H1 (cell line): Measurements from ENCODE around the gene COASY. TPM values are rescaled to one million over a fixed set of nuclear protein-coding genes. Genes with fewer than 3 reads are reported as not detected.

ENCODE experiments used
- CTCF ChIA-PET: fragments of 300-600 bp; sonication (Branson Sonifier 250); formaldehyde crosslinking; loops from one replicate; lab custom pipeline; 2021; ENCODE audit not compliant: partially characterized antibody; lab: Charles Lee
- POLR2A ChIA-PET: fragments of 300-600 bp; sonication (Branson Sonifier 250); formaldehyde crosslinking; loops from one replicate; lab custom pipeline; 2021; ENCODE audit warnings: inconsistent platforms; ENCODE audit not compliant: partially characterized antibody; lab: Charles Lee
- DNase-seq, 2 experiments: peaks; one replicate each; pipeline versions ENCODE4 v3.0.0 to v3.0.0-alpha.2; 2010 to 2022; ENCODE audit warnings: low spot score in 2 of 2, low read depth in 1 of 2, mixed read lengths in 1 of 2
- FAIRE-seq: peaks from 2 replicates; lab custom pipeline; 2011; peaks lifted over from hg19 to GRCh38; lab: Jason Lieb, UNC
- H2AFZ ChIP-seq: 2 replicates; pipeline ENCODE4 v1.8.1; 2012; ENCODE audit warnings: low read length, inconsistent platforms
- H2AK5ac ChIP-seq: 2 replicates; pipeline ENCODE4 v1.6.1; 2013; ENCODE audit warnings: low read depth, low read length
- H2BK120ac ChIP-seq: replicated peaks from 2 replicates; pipeline ENCODE3; 2013; ENCODE audit warnings: low read depth, low read length, inconsistent platforms
- H2BK12ac ChIP-seq: 2 replicates; pipeline ENCODE4 v1.6.1; 2013; ENCODE audit warnings: low read depth, low read length
- H2BK15ac ChIP-seq: 2 replicates; pipeline ENCODE4 v1.6.1; 2013; ENCODE audit warnings: low read length
- H2BK20ac ChIP-seq: 2 replicates; pipeline ENCODE4 v1.6.1; 2013; ENCODE audit warnings: low read length
- H2BK5ac ChIP-seq: 2 replicates; pipeline ENCODE4 v1.6.1; 2013; ENCODE audit warnings: low read depth, low read length
- H3K14ac ChIP-seq: 2 replicates; pipeline ENCODE4 v1.6.1; 2013; ENCODE audit warnings: inconsistent platforms; ENCODE audit not compliant: insufficient read length
- H3K18ac ChIP-seq: 2 replicates; pipeline ENCODE4 v1.6.1; 2013; ENCODE audit warnings: low read length; ENCODE audit errors: extremely low read depth
- H3K23ac ChIP-seq: 2 replicates; pipeline ENCODE4 v1.6.1; 2013; ENCODE audit warnings: inconsistent platforms; ENCODE audit not compliant: insufficient read length
- H3K23me2 ChIP-seq: 2 replicates; pipeline ENCODE4 v1.6.1; 2013; ENCODE audit warnings: low read depth, low read length
- H3K27ac ChIP-seq: 2 replicates; pipeline ENCODE4 v1.6.1; 2011; ENCODE audit warnings: low read depth, low read length, inconsistent platforms
- H3K27me3 ChIP-seq, 4 experiments: replicated peaks in 1 of 4; 1 replicate in 1 of 4; 2 replicates in 3 of 4; pipeline versions ENCODE4 v1.6.1 to v1.8.1; 2011 to 2013; ENCODE audit warnings: low read length in 3 of 4, mild to moderate bottlenecking in 3 of 4, inconsistent platforms in 2 of 4, mixed read lengths in 2 of 4, moderate library complexity in 1 of 4; ENCODE audit not compliant: control insufficient read depth in 3 of 4, insufficient read depth in 3 of 4; ENCODE audit errors: extremely low read depth in 1 of 4
- H3K36me3 ChIP-seq, 4 experiments: 2 replicates each; pipeline versions ENCODE4 v1.6.1 to v1.8.1; 2011 to 2013; ENCODE audit warnings: mild to moderate bottlenecking in 4 of 4, low read length in 3 of 4, moderate library complexity in 2 of 4, control low read depth in 1 of 4, inconsistent platforms in 1 of 4; ENCODE audit not compliant: insufficient read depth in 4 of 4, control insufficient read depth in 2 of 4
- H3K4ac ChIP-seq: replicated peaks from 2 replicates; pipeline ENCODE3; 2013; ENCODE audit warnings: low read length, low read depth, mixed read lengths, inconsistent platforms; ENCODE audit not compliant: insufficient read length
- H3K4me1 ChIP-seq, 4 experiments: replicated peaks in 1 of 4; 1 replicate in 1 of 4; 2 replicates in 3 of 4; pipeline versions ENCODE4 v1.6.1 to v1.8.1; 2011 to 2013; ENCODE audit warnings: low read length in 3 of 4, inconsistent platforms in 2 of 4, mixed read lengths in 1 of 4; ENCODE audit not compliant: insufficient read depth in 4 of 4, control insufficient read depth in 3 of 4
- H3K4me2 ChIP-seq, 2 experiments: 2 replicates each; pipeline versions ENCODE4 v1.6.1 to v1.8.1; 2011 to 2013; ENCODE audit warnings: low read depth in 2 of 2, low read length in 2 of 2, control low read depth in 1 of 2, inconsistent platforms in 1 of 2, mild to moderate bottlenecking in 1 of 2; ENCODE audit not compliant: insufficient read depth in 1 of 2
- H3K4me3 ChIP-seq, 4 experiments: fragments of 200-600, 300-600 bp in 1 of 4; sonication (generic), shearing (Covaris generic), sonication (Bioruptor Twin) in 1 of 4; 2 replicates each; pipeline versions ENCODE4 v1.5.1 to v1.8.1; 2011 to 2016; ENCODE audit warnings: low read length in 4 of 4, low read depth in 3 of 4, control low read depth in 2 of 4, inconsistent platforms in 2 of 4, mild to moderate bottlenecking in 2 of 4, mixed read lengths in 1 of 4, moderate library complexity in 1 of 4; ENCODE audit not compliant: insufficient read depth in 2 of 4; ENCODE audit errors: extremely low read depth in 1 of 4
- H3K56ac ChIP-seq: replicated peaks from 2 replicates; pipeline ENCODE3; 2013; ENCODE audit warnings: low read depth, mild to moderate bottlenecking, mixed read lengths, low read length, inconsistent platforms; ENCODE audit not compliant: insufficient read length
- H3K79me1 ChIP-seq: 2 replicates; pipeline ENCODE4 v1.6.1; 2013; ENCODE audit warnings: low read depth, low read length, control low read depth
- H3K79me2 ChIP-seq, 2 experiments: 2 replicates each; pipeline versions ENCODE4 v1.6.1 to v1.8.1; 2012 to 2013; ENCODE audit warnings: low read length in 2 of 2, mild to moderate bottlenecking in 2 of 2, inconsistent platforms in 1 of 2; ENCODE audit not compliant: insufficient read depth in 2 of 2, control insufficient read depth in 1 of 2
- H3K9ac ChIP-seq, 4 experiments: replicated peaks in 1 of 4; 1 replicate in 1 of 4; 2 replicates in 3 of 4; pipeline versions ENCODE4 v1.6.1 to v1.8.1; 2011 to 2013; ENCODE audit warnings: low read depth in 3 of 4, low read length in 3 of 4, control low read depth in 2 of 4, mild to moderate bottlenecking in 2 of 4, moderate library complexity in 2 of 4, inconsistent platforms in 1 of 4; ENCODE audit errors: extremely low read depth in 1 of 4
- H3K9me3 ChIP-seq, 2 experiments: 2 replicates each; pipeline versions ENCODE4 v1.6.1 to v1.8.1; 2012 to 2013; ENCODE audit warnings: mild to moderate bottlenecking in 2 of 2, moderate library complexity in 2 of 2, control low read depth in 1 of 2, inconsistent platforms in 1 of 2, low read depth in 1 of 2, low read length in 1 of 2, mixed read lengths in 1 of 2; ENCODE audit not compliant: insufficient read depth in 2 of 2
- H4K20me1 ChIP-seq, 2 experiments: replicated peaks in 1 of 2; 2 replicates each; pipeline versions ENCODE3 to v1.8.1; 2011 to 2013; ENCODE audit warnings: inconsistent platforms in 2 of 2, low read length in 2 of 2, mild to moderate bottlenecking in 1 of 2; ENCODE audit not compliant: insufficient read depth in 2 of 2, control insufficient read depth in 1 of 2
- H4K5ac ChIP-seq: 2 replicates; pipeline ENCODE4 v1.6.1; 2013; ENCODE audit warnings: low read length, low read depth, mixed read lengths, inconsistent platforms; ENCODE audit not compliant: insufficient read length
- H4K8ac ChIP-seq: 2 replicates; pipeline ENCODE4 v1.8.0; 2013; ENCODE audit warnings: mild to moderate bottlenecking, moderate library complexity, low read length, inconsistent platforms; ENCODE audit not compliant: insufficient read depth; ENCODE audit errors: extremely low read depth
- H4K91ac ChIP-seq: replicated peaks from 2 replicates; pipeline ENCODE3; 2013; ENCODE audit warnings: low read length, mixed read lengths, inconsistent platforms; ENCODE audit not compliant: insufficient read length
- ATF3 ChIP-seq: IDR thresholded peaks from 2 replicates; pipeline ENCODE4 v1.6.1; 2011; ENCODE audit warnings: low read depth, mild to moderate bottlenecking, low read length; ENCODE audit not compliant: insufficient read depth
- CBX5 ChIP-seq: fragments of 300-800, 300-1000 bp; sonication (generic); IDR thresholded peaks from 2 replicates; pipeline ENCODE4 v1.7.1; 2016; ENCODE audit warnings: antibody characterized with exemption, low read length, low read depth
- JUN ChIP-seq: IDR thresholded peaks from 2 replicates; pipeline ENCODE4 v1.6.1; 2011; ENCODE audit warnings: low read depth, mild to moderate bottlenecking, improper control_type of control experiment, low read length
- KDM4A ChIP-seq: IDR thresholded peaks from one replicate; pipeline ENCODE4 v1.7.1; 2012; ENCODE audit warnings: low read depth, mild to moderate bottlenecking, moderate library complexity, low read length, inconsistent platforms; ENCODE audit not compliant: severe bottlenecking
- MAFK ChIP-seq: IDR thresholded peaks from 2 replicates; pipeline ENCODE4 v1.6.1; 2012; ENCODE audit warnings: low read depth, mild to moderate bottlenecking, improper control_type of control experiment, low read length
- POLR2A ChIP-seq, 2 experiments: IDR thresholded peaks; 1 replicate in 1 of 2; 2 replicates in 1 of 2; pipeline ENCODE4 v1.6.1; 2011; ENCODE audit warnings: low read depth in 2 of 2, low read length in 2 of 2, mild to moderate bottlenecking in 2 of 2; ENCODE audit errors: control extremely low read depth in 1 of 2
- SUZ12 ChIP-seq: fragments of 200-600 bp; sonication (generic); IDR thresholded peaks from 2 replicates; pipeline ENCODE4 v1.6.1; 2012; ENCODE audit warnings: mild to moderate bottlenecking, inconsistent platforms, low read length, moderate library complexity, mixed read lengths
- YY1 ChIP-seq: IDR thresholded peaks from 2 replicates; pipeline ENCODE4 v1.6.1; 2011; ENCODE audit warnings: low read depth, mild to moderate bottlenecking, low read length
- WGBS, 2 experiments: shearing (Covaris generic) in 1 of 2; methylation state at CpG; one replicate each; pipeline versions ENCODE4 v1.1.6 to v1.1.7; 2013 to 2015; ENCODE audit warnings: low lambda C conversion rate in 2 of 2, mixed read lengths in 2 of 2, inconsistent platforms in 1 of 2, low coverage in 1 of 2, missing lambda C conversion rate in 1 of 2; ENCODE audit not compliant: insufficient replicate concordance in 2 of 2, insufficient coverage in 1 of 2, insufficient read length in 1 of 2; ENCODE audit errors: extremely low coverage in 1 of 2, missing lambda C conversion rate in 1 of 2; 5-methylcytosine and 5-hydroxymethylcytosine counted together
- polyA plus RNA-seq, 7 experiments: library from polyadenylated mRNA; depleted of rRNA in 3 of 7; stranded (reverse) in 5 of 7; unstranded in 2 of 7; fragments of >200 nt in 5 of 7; fragments of 200-250 nt in 2 of 7; gene quantifications; 1 replicate in 5 of 7; 2 replicates in 1 of 7; 4 replicates in 1 of 7; pipeline versions ENCODE4 v1.2.1 to v1.2.3, GENCODE V29; 2011 to 2013; ENCODE audit warnings: missing spikeins in 2 of 7, mixed read lengths in 2 of 7
- total RNA-seq: library from RNA; stranded (reverse); fragmentation: NEBNext Ultra II Directional; extraction: Animal tissue kit (Norgen Biotek cat#: 25700); gene quantifications from 2 replicates; pipeline ENCODE4 v1.2.1, GENCODE V29; 2021

The COASY gene
- total and polyA plus RNA-seq, 2 of the 8 experiments (the other 6 are each of a cell fraction or from before 2014, with no cell fraction given) = 64.5 to 100 TPM

- POLR2A ChIA-PET = interaction anchor here (0.6 to 1.2 kb wide), 3 partner anchors 19 to 63 kb away, joined by 3 to 5 read pairs (median 4); partner anchors contain the start of gene PSMC3IP
Observed at GRCh38 chr17:42598905-42599304, 37.0 kb downstream of the COASY start.

More at GRCh38 chr17:42598905-42599304, 37.0 kb downstream of the COASY start:
- H2BK120ac ChIP-seq = no peak overlapping the region
- WGBS, 2 experiments = 100% methylated on average over 2 of the region's 2 CpGs; no CpG with 5 or more reads in 1 of the 2 experiments
- no peak overlapping the region for H3K9ac ChIP-seq
- H2AFZ ChIP-seq = no peak overlapping the region
- no peak for FAIRE-seq
- H3K9me3 ChIP-seq = no peaks in the 10 kb centered on the region
- CTCF ChIA-PET = interaction anchor here (0.6 to 3.0 kb wide), 8 partner anchors 10 to 810 kb away, joined by 3 to 13 read pairs (median 4); partner anchors contain the start of genes PSMC3IP, RETREG3 and TUBG1
- TF ChIP-seq YY1 = no peak
- TF ChIP-seq MAFK = no peak
- no peak for TF ChIP-seq JUN
- no peak for TF ChIP-seq CBX5
- no peak for TF ChIP-seq SUZ12
- TF ChIP-seq KDM4A = no peak
- no peak for TF ChIP-seq POLR2A (IDR thresholded peaks at IDR 0.05; ENCODE audit: control extremely low read depth in 1 of 2, low read depth in 2 of 2, low read length in 2 of 2)
- TF ChIP-seq ATF3 = no peak
- H2BK5ac ChIP-seq = no peak overlapping the region
- H4K91ac ChIP-seq = no peak overlapping the region
- no peak overlapping the region for H2AK5ac ChIP-seq
- H3K4me1 ChIP-seq = no peaks in the 10 kb centered on the region
- H3K14ac ChIP-seq = no peak overlapping the region
- H3K79me2 ChIP-seq = peaks cover 0 to 37% of the 10 kb centered on the region in 2 experiments; a peak in 3 of 4 replicates
- H3K18ac ChIP-seq = no peak overlapping the region
- H3K4me3 ChIP-seq = no peak overlapping the region
- H3K79me1 ChIP-seq = peaks cover 2% of the 10 kb centered on the region; the same call in 1 of the 2 replicates
- no peak overlapping the region for H2BK15ac ChIP-seq
- H4K8ac ChIP-seq = no peak overlapping the region
- no peak overlapping the region for H3K56ac ChIP-seq
- no peaks in the 10 kb centered on the region for H3K23me2 ChIP-seq
- H4K20me1 ChIP-seq = peaks cover 0 to 1% of the 10 kb centered on the region in 2 experiments
- H3K27ac ChIP-seq = no peak overlapping the region
- no peak overlapping the region for H2BK20ac ChIP-seq
- H4K5ac ChIP-seq = no peak overlapping the region
- no peak overlapping the region for H3K23ac ChIP-seq
- H3K4me2 ChIP-seq = no peak overlapping the region
- DNase-seq = no peak
- no peak overlapping the region for H3K4ac ChIP-seq
- no peaks in the 10 kb centered on the region for H3K27me3 ChIP-seq
- no peak overlapping the region for H2BK12ac ChIP-seq
- no peaks in the 10 kb centered on the region for H3K36me3 ChIP-seq
